WERI-Rb-1 (cell line): ENCODE results near the gene EIF4A3.

ENCODE experiments used
- DNase-seq: peaks from one replicate; pipeline ENCODE4 v3.0.0-alpha.2; 2020
- H3K27ac ChIP-seq: fragments of 250-450 bp; sonication (Bioruptor Pico); 2 replicates; pipeline ENCODE4 v1.5.1; 2020; ENCODE audit warnings: mild to moderate bottlenecking, moderate library complexity
- H3K27me3 ChIP-seq: fragments of 250-450 bp; sonication (Bioruptor Pico); 2 replicates; pipeline ENCODE4 v1.5.1; 2021; ENCODE audit warnings: mild to moderate bottlenecking, low read depth, moderate library complexity; ENCODE audit not compliant: insufficient read depth, severe bottlenecking
- H3K36me3 ChIP-seq: fragments of 250-450 bp; sonication (Bioruptor Pico); 2 replicates; pipeline ENCODE4 v1.5.1; 2020; ENCODE audit warnings: mild to moderate bottlenecking, moderate library complexity
- H3K4me3 ChIP-seq: 2 replicates; pipeline ENCODE4 v1.5.1; 2011; ENCODE audit warnings: low read depth, mild to moderate bottlenecking, control low read depth, low read length
- H3K9me3 ChIP-seq: fragments of 250-450 bp; sonication (Bioruptor Pico); 2 replicates; pipeline ENCODE4 v1.5.1; 2021; ENCODE audit warnings: mild to moderate bottlenecking, moderate library complexity; ENCODE audit not compliant: severe bottlenecking
- CTCF ChIP-seq: IDR thresholded peaks from 2 replicates; pipeline ENCODE4 v1.5.1; 2011; ENCODE audit warnings: low read depth, mild to moderate bottlenecking, control low read depth, inconsistent platforms, low read length

The EIF4A3 gene

GRCh38 chr17:80106176-80106575, 40.8 kb downstream of the EIF4A3 start:
- no peak for TF ChIP-seq CTCF

GRCh38 chr17:80105762-80106161, 41.2 kb downstream of the EIF4A3 start:
- Histone ChIP-seq H3K27ac (no peak overlapping the region), H3K36me3 (peaks cover 38% of the 10 kb centered on the region), H3K27me3 (no peaks in the 10 kb centered on the region), H3K9me3 (no peaks in the 10 kb centered on the region), H3K4me3 (no peak overlapping the region)
- DNase-seq: no peak
- TF ChIP-seq CTCF: no peak

More at GRCh38 chr17:80106176-80106575, 40.8 kb downstream of the EIF4A3 start:
- DNase-seq: no peak
- Histone ChIP-seq H3K9me3 (no peaks in the 10 kb centered on the region), H3K4me3 (no peak overlapping the region), H3K27ac (no peak overlapping the region), H3K36me3 (peaks cover 38% of the 10 kb centered on the region), H3K27me3 (no peaks in the 10 kb centered on the region)

- peak overlapping the region; percentile 96; the same call in 1 of the 2 replicates for H3K27ac ChIP-seq
- no peak overlapping the region for H3K4me3 ChIP-seq
- DNase-seq: no peak
- no peak for TF ChIP-seq CTCF
- peaks cover 33% of the 10 kb centered on the region for H3K36me3 ChIP-seq
- no peaks in the 10 kb centered on the region for H3K9me3 ChIP-seq
- H3K27me3 ChIP-seq: no peaks in the 10 kb centered on the region
Observed at GRCh38 chr17:80104956-80105375, 42.0 kb downstream of the EIF4A3 start.

GRCh38 chr17:80104321-80104955, 42.5 kb downstream of the EIF4A3 start:
- peaks cover 30% of the 10 kb centered on the region for H3K36me3 ChIP-seq
- H3K4me3 ChIP-seq: no peak overlapping the region
- DNase-seq: peak; percentile 59
- H3K27ac ChIP-seq: peak overlapping the region; percentile 96
- H3K27me3 ChIP-seq: no peaks in the 10 kb centered on the region
- TF ChIP-seq CTCF: no peak
- no peaks in the 10 kb centered on the region for H3K9me3 ChIP-seq

- no peak overlapping the region for H3K4me3 ChIP-seq
- peaks cover 22% of the 10 kb centered on the region for H3K36me3 ChIP-seq
- H3K27ac ChIP-seq: peak overlapping the region; percentile 96
- DNase-seq: no peak
- H3K9me3 ChIP-seq: no peaks in the 10 kb centered on the region
- H3K27me3 ChIP-seq: no peaks in the 10 kb centered on the region
- TF ChIP-seq CTCF: no peak
Observed at GRCh38 chr17:80103449-80104085, 43.4 kb downstream of the EIF4A3 start.
